Posterior cingulate gyrus (tissue), 11 donors: ENCODE measurements around the gene PAQR9.

ENCODE experiments used
- DNase-seq, 10 donors: peaks; one replicate each; pipeline versions ENCODE4 v3.0.0 to v3.0.0-alpha.2; 2020 to 2021; ENCODE audit warnings: mixed read lengths in 3 of 10
- intact Hi-C: fragments of 100-400 bp; cut with DNase I; formaldehyde crosslinking; loops from one replicate; pipeline ENCODE4 v1.15.1; 2023

Gene PAQR9

GRCh38 chr3:142953443-142953842 is 10.0 kb downstream of the PAQR9 start:
- no peak for DNase-seq
- intact Hi-C loops: no loop called here

GRCh38 chr3:142952272-142953193 is 10.9 kb downstream of the PAQR9 start:
- intact Hi-C loops: no loop called here

DNA sequence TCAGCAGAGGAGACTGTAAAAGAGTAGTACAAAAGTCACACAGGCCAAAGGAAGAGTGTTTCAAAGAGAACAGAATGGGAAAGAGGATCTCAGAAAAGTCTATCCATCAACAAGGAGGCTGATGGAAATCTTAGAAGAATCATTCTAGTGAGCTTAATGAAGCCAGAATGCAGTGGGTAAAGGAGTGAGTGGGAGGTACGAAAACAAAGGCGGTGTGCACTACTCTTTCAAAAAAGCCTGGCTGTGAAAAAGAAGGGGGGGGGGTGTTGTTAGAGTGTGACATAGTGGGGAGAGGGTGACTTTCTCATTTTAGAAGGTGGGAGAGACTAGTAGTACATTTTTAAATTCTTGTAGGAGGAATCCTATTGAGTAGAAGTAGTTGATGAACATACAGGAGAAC is 11.7 kb downstream of the PAQR9 start:
- intact Hi-C loops: no loop called here
- no peak for DNase-seq

More at GRCh38 chr3:142952272-142953193, 10.9 kb downstream of the PAQR9 start:
- DNase-seq: no peak

DNA sequence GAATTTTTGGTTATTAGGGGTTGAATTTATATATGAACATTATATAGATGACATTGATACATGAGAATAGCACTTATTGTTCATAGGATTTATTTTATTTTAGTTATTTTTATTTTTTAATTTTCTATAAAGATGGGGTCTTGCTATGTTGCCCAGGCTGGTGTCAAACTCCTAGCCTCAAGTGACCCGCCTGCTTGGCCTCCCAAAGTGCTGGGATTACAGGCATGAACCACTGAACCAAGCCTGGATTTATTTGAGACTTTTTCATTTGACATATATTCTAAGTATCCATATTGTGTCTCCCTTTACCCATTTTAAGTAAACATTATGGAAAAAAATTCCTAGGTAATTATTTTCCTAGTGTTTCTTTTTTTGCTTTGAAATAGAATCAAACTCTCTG is 12.5 kb downstream of the PAQR9 start:
- no peak for DNase-seq
- intact Hi-C loops: no loop called here

GRCh38 chr3:142947799-142948575 is 15.5 kb downstream of the PAQR9 start:
- intact Hi-C loops: no loop called here
- DNase-seq: no peak

- peak in 1 of 10 donors; percentile 77 for DNase-seq
- intact Hi-C loops: no loop called here
Measured at GRCh38 chr3:142947352-142947751, 16.1 kb downstream of the PAQR9 start.

DNA sequence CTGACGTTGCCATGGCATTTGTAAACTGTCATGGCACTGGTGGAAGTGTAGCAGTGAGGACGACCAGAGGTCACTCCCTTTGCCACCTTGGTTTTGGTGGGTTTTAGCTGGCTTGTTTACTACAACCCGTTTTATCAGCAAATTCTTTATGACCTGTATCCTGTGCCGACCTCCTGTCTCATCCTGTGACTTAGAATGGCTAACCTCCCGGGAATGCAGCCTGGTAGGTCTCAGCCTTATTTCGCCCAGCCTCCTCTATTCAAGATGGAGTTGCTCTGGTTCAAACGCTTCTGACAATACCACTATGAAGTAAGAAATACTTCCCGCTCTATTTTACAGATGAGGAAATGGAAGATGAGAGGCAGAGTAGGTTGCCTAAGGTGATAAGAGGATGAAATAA is 16.6 kb downstream of the PAQR9 start:
- intact Hi-C loops: no loop called here
- DNase-seq: no peak

GRCh38 chr3:142945023-142945422 is 18.5 kb downstream of the PAQR9 start:
- intact Hi-C loops: no loop called here
- peak in 1 of 10 donors; percentile 75 for DNase-seq

- DNase-seq: no peak
- intact Hi-C loops: no loop called here
Measured at GRCh38 chr3:142944342-142944741, 19.1 kb downstream of the PAQR9 start.

GRCh38 chr3:142943870-142944269 is 19.6 kb downstream of the PAQR9 start:
- DNase-seq: no peak
- intact Hi-C loops: no loop called here

DNA sequence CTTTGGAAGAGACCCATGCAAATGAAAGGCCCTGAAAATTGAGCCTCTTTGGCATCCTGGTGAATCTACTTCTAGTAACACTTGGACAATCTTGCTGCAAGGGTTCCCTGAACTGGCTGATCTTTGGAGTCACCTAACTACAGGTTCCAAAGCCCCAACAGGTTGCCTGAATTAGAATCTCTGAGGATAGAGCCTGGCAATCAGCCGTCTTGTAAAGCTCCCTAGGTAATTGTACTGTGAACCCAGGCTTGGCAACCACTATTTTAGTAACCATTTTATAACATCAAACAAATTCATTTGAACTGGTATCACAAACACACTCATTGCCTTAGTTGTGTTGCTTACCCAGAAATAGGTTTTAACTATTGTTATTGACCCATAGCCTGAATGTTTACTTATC is 20.1 kb downstream of the PAQR9 start:
- intact Hi-C loops: no loop called here
- DNase-seq: no peak

GRCh38 chr3:142941373-142942123 is 21.9 kb downstream of the PAQR9 start:
- intact Hi-C loops: no loop called here
- DNase-seq: no peak

DNA sequence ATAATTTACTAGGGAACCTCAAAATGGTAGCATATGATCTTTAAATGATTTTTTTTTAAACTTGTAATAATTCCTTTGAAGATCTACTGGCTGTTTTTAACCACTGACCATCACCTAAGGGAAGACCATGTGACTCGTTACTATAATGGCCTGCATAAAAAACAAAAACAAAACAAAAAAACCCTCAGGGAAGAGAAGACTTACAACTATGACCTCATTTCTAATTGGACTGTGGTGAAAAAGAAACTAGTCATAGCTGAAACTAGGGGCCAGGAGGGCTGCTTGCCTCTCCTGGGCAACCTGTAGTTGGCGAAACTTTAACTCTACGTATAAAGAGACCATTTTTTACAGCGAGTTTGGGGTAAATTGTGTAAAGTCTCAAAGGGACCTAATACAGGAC is 23.0 kb downstream of the PAQR9 start:
- intact Hi-C loops: no loop called here
- no peak for DNase-seq

GRCh38 chr3:142940000-142940399 is 23.5 kb downstream of the PAQR9 start:
- intact Hi-C loops: no loop called here
- DNase-seq: no peak

- intact Hi-C loops: no loop called here
- no peak for DNase-seq
Measured at GRCh38 chr3:142935963-142936362, 27.5 kb downstream of the PAQR9 start.

- intact Hi-C loops: no loop called here
- no peak for DNase-seq
Measured at GRCh38 chr3:142934887-142935269, 28.6 kb downstream of the PAQR9 start.

- intact Hi-C loops: no loop called here
Measured at GRCh38 chr3:142934128-142934886, 29.2 kb downstream of the PAQR9 start.

GRCh38 chr3:142931222-142931621 is 32.3 kb downstream of the PAQR9 start:
- intact Hi-C loops: no loop called here
- DNase-seq: no peak

More at GRCh38 chr3:142934128-142934886, 29.2 kb downstream of the PAQR9 start:
- no peak for DNase-seq

GRCh38 chr3:142930463-142930862 is 33.0 kb downstream of the PAQR9 start:
- intact Hi-C loops: no loop called here
- DNase-seq: no peak

DNA sequence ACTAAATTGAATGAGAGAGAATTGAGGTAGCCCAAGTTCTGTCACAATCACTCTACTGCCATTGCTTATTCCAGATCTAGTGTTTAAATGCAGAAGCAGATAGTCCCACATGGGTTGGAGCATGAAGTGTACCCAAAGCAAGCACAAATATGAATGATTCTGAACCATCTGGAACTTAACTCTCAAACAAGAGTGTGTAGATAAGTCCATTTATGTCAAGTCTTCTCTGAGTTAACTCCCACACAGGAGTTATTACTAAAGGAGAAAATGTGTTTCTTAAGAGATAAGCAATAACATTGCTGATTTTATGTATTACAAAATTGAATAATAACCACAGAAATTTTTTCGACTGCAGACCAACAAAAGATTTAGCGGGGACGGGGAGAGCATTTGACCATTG is 33.6 kb downstream of the PAQR9 start:
- intact Hi-C loops: no loop called here
- no peak for DNase-seq
